GM12865 (cell line): ENCODE data around the gene MAPT.

Experiments used
- DNase-seq: peaks from one replicate; pipeline ENCODE4 v3.0.0; 2010; ENCODE audit warnings: low read depth
- H3K4me3 ChIP-seq: 2 replicates; pipeline ENCODE4 v1.5.1; 2011; ENCODE audit warnings: mild to moderate bottlenecking, low read depth, low read length, control low read depth
- TF ChIP-seq, protein P1 (sequence below): IDR thresholded peaks from 2 replicates; pipeline ENCODE4 v1.5.1; 2011; ENCODE audit warnings: low read length, control low read depth, low read depth, inconsistent platforms; ENCODE audit not compliant: insufficient read depth; ENCODE audit errors: missing control alignments

MAPT gene

DNA sequence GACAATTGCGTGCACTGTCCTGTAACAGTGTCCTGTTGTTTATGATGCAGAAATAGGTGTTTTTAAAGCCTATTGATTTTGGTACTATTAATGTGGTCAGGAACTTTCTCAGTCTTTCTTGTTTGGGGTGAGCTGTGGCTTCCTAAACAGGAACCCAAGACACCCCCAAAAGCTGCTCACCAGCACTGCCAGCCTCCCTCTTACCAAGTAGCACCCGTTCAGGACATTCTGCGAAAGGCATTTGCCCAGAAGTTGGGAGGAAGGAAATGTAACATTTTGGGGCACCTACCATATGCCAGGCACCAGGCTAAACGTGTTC lies 83.1 kb downstream of the MAPT start:
- H3K4me3 ChIP-seq: no peak overlapping the region
- TF ChIP-seq, protein P1, sequence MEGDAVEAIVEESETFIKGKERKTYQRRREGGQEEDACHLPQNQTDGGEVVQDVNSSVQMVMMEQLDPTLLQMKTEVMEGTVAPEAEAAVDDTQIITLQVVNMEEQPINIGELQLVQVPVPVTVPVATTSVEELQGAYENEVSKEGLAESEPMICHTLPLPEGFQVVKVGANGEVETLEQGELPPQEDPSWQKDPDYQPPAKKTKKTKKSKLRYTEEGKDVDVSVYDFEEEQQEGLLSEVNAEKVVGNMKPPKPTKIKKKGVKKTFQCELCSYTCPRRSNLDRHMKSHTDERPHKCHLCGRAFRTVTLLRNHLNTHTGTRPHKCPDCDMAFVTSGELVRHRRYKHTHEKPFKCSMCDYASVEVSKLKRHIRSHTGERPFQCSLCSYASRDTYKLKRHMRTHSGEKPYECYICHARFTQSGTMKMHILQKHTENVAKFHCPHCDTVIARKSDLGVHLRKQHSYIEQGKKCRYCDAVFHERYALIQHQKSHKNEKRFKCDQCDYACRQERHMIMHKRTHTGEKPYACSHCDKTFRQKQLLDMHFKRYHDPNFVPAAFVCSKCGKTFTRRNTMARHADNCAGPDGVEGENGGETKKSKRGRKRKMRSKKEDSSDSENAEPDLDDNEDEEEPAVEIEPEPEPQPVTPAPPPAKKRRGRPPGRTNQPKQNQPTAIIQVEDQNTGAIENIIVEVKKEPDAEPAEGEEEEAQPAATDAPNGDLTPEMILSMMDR: no peak
- no peak for DNase-seq

- H3K4me3 ChIP-seq: no peak overlapping the region
- TF ChIP-seq, protein P1: no peak
- no peak for DNase-seq
These were observed 83.7 kb downstream of the MAPT start for GRCh38 chr17:45977976-45978626.

DNA sequence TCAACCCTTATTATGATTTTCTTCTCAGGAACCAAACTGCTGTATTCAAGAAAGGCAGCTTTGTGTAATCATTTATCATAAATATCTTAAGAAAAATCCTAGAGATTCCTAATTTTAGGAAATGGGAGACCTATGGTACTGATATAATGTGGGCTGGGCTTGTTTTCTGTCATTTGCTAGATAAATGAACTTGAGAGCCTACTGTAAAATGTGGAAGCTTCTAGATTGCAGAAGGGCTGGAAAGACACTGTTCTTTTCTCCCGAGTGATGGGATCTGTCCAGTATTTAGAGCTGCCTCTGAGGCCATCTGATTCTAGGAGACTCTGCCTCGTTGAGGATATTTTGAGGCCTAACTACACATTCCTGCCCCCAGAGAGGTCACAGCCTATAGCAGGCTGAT lies 84.8 kb downstream of the MAPT start:
- TF ChIP-seq, protein P1: no peak
- no peak overlapping the region for H3K4me3 ChIP-seq
- DNase-seq: no peak

- TF ChIP-seq, protein P1: no peak
- DNase-seq: no peak
- no peak overlapping the region for H3K4me3 ChIP-seq
These were observed 86.5 kb downstream of the MAPT start for GRCh38 chr17:45980855-45981254.

- DNase-seq: no peak
- TF ChIP-seq, protein P1: no peak
- no peak overlapping the region for H3K4me3 ChIP-seq
These were observed 87.0 kb downstream of the MAPT start for GRCh38 chr17:45981306-45981705.

DNA sequence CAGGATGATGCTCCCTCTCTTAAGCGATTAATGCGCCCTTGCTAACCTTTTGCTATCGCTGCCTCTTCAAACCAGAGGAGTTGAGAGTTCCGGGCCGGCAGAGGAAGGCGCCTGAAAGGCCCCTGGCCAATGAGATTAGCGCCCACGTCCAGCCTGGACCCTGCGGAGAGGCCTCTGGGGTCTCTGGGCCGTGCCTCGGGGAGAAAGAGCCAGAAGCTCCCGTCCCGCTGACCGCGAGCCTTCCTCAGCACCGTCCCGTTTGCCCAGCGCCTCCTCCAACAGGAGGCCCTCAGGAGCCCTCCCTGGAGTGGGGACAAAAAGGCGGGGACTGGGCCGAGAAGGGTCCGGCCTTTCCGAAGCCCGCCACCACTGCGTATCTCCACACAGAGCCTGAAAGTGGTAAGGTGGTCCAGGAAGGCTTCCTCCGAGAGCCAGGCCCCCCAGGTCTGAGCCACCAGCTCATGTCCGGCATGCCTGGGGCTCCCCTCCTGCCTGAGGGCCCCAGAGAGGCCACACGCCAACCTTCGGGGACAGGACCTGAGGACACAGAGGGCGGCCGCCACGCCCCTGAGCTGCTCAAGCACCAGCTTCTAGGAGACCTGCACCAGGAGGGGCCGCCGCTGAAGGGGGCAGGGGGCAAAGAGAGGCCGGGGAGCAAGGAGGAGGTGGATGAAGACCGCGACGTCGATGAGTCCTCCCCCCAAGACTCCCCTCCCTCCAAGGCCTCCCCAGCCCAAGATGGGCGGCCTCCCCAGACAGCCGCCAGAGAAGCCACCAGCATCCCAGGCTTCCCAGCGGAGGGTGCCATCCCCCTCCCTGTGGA lies 88.6 kb downstream of the MAPT start:
- no peak for DNase-seq
- TF ChIP-seq, protein P1: no peak
- H3K4me3 ChIP-seq: no peak overlapping the region

GRCh38 chr17:45983614-45984310 lies 89.4 kb downstream of the MAPT start:
- DNase-seq: no peak
- TF ChIP-seq, protein P1: no peak
- H3K4me3 ChIP-seq: no peak overlapping the region
